Vagina (tissue), 2 donors: Measurements from ENCODE around the gene TRABD2B. TPM values are rescaled to one million over a fixed set of nuclear protein-coding genes. Genes with fewer than 3 reads are reported as not detected.

Experiments
- DNase-seq, 2 donors: peaks; one replicate each; pipeline ENCODE4 v3.0.0-alpha.2; 2017; ENCODE audit errors: extremely low spot score in 2 of 2
- H3K27ac ChIP-seq: fragments of 200-600 bp; sonication (generic); one replicate; pipeline ENCODE4 v1.5.1; 2019
- H3K27me3 ChIP-seq: fragments of 200-600 bp; sonication (generic); one replicate; pipeline ENCODE4 v1.5.1; 2019
- H3K36me3 ChIP-seq, 2 donors: fragments of 200-600 bp; sonication (generic); one replicate each; pipeline ENCODE4 v1.5.1; 2017 to 2019
- H3K4me1 ChIP-seq: fragments of 200-600 bp; sonication (generic); one replicate; pipeline ENCODE4 v1.5.1; 2019
- H3K4me3 ChIP-seq, 2 donors: fragments of 200-600 bp; sonication (generic); 1 replicate in 1 of 2; 2 replicates in 1 of 2; pipeline ENCODE4 v1.5.1; 2016 to 2019
- H3K9me3 ChIP-seq: fragments of 200-600 bp; sonication (generic); one replicate; pipeline ENCODE4 v1.5.1; 2019
- POLR2A ChIP-seq, 2 donors: fragments of 450-650 bp; IDR thresholded peaks; one replicate each; pipeline ENCODE4 v1.6.1; 2017; ENCODE audit warnings: antibody characterized with exemption in 2 of 2, mild to moderate bottlenecking in 2 of 2, moderate library complexity in 2 of 2
- POLR2AphosphoS5 ChIP-seq, 2 donors: sonication (generic); formaldehyde crosslinking; IDR thresholded peaks; one replicate each; pipeline ENCODE4 v1.9.0; 2017; ENCODE audit warnings: antibody characterized with exemption in 2 of 2, mild to moderate bottlenecking in 2 of 2, low read depth in 1 of 2; ENCODE audit not compliant: insufficient read depth in 1 of 2
- intact Hi-C: fragments of 100-400 bp; cut with DNase I; formaldehyde crosslinking; loops from one replicate; pipeline ENCODE4 v1.15.1; 2023
- total RNA-seq: library from RNA; depleted of rRNA; stranded (reverse); fragments of >200 nt; gene quantifications from one replicate; pipeline ENCODE4 v1.2.3, GENCODE V29; 2016
- TF ChIP-seq, protein P1 (sequence below), 3 experiments: fragments of 450-650 bp in 2 of 3; fragments of 200-600 bp in 1 of 3; sonication (generic) in 1 of 3; IDR thresholded peaks; one replicate each; pipeline ENCODE4 v1.5.1; 2017 to 2019; ENCODE audit warnings: antibody characterized with exemption in 3 of 3, mild to moderate bottlenecking in 2 of 3, moderate library complexity in 2 of 3

Gene TRABD2B
- total RNA-seq, 1 donor from 2014 or later = 5.6 TPM

DNA sequence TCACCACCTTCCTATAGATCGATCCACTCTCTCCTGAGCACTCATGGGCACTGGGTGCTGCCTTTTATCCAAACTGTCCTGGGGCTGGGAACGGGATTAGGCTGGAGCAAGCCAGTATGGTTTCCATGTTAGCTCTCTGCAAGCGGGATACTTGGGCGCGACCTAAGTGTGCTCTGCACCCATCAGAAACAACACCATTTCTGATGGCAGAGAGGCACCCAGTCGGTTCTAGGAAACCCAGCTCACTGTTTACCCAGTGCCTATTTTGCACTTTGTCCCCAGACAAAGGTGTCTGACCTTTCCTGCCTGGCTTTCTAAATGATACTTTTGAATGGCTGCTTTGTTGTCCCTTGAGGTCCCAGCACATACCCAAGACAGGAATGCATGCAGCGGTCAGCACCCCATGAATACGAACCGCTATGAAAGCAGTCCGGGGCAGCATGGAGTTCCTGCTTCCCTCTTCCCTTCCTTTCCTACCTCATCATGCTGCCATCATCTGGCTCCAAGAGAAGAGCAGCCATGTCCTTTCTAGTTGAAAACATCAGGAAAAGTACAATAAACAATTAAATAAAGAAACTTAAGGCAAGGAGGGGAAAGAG, 83.9 kb downstream of the TRABD2B start:
- Histone ChIP-seq H3K27ac (no peak overlapping the region), H3K27me3 (no peaks in the 10 kb centered on the region), H3K9me3 (no peaks in the 10 kb centered on the region), H3K4me3 (no peak overlapping the region), H3K4me1 (peaks cover 34% of the 10 kb centered on the region), H3K36me3 (no peaks in the 10 kb centered on the region)
- TF ChIP-seq POLR2A (IDR thresholded peaks at IDR 0.05) (no peak), POLR2AphosphoS5 (IDR thresholded peaks at IDR 0.05; ENCODE audit: insufficient read depth in 1 of 2, low read depth in 1 of 2) (no peak)
- TF ChIP-seq, protein P1, sequence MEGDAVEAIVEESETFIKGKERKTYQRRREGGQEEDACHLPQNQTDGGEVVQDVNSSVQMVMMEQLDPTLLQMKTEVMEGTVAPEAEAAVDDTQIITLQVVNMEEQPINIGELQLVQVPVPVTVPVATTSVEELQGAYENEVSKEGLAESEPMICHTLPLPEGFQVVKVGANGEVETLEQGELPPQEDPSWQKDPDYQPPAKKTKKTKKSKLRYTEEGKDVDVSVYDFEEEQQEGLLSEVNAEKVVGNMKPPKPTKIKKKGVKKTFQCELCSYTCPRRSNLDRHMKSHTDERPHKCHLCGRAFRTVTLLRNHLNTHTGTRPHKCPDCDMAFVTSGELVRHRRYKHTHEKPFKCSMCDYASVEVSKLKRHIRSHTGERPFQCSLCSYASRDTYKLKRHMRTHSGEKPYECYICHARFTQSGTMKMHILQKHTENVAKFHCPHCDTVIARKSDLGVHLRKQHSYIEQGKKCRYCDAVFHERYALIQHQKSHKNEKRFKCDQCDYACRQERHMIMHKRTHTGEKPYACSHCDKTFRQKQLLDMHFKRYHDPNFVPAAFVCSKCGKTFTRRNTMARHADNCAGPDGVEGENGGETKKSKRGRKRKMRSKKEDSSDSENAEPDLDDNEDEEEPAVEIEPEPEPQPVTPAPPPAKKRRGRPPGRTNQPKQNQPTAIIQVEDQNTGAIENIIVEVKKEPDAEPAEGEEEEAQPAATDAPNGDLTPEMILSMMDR (IDR thresholded peaks at IDR 0.05) = no peak
- intact Hi-C loops = no loop called here
- no peak for DNase-seq

DNA sequence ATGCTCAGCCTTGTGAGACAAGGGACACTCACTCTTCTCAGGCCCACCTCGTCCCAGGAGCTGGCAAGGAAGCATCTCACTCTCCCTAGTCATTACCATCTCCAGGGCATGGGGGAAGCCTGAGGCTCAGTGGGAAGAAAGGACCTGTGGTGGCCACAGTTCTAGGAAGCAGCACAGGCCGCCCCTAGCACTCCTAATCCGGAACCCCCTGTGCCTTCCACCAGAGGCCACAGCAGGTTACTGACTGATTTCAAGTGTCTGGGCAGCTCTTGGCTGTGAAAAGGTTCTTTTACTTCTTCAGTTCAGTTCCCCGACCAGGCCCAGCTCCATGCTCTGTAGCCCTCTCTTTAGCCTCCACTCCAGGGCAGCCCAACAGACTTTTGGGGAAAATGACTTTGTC, 84.4 kb downstream of the TRABD2B start:
- H3K4me3 ChIP-seq = no peak overlapping the region
- no peak overlapping the region for H3K27ac ChIP-seq
- H3K4me1 ChIP-seq = peaks cover 28% of the 10 kb centered on the region
- intact Hi-C loops = no loop called here
- no peak for DNase-seq
- no peaks in the 10 kb centered on the region for H3K36me3 ChIP-seq
- TF ChIP-seq, protein P1 (IDR thresholded peaks at IDR 0.05) = no peak
- TF ChIP-seq POLR2AphosphoS5 (IDR thresholded peaks at IDR 0.05; ENCODE audit: insufficient read depth in 1 of 2, low read depth in 1 of 2) (no peak), POLR2A (IDR thresholded peaks at IDR 0.05) (no peak)
- H3K9me3 ChIP-seq = no peaks in the 10 kb centered on the region
- no peaks in the 10 kb centered on the region for H3K27me3 ChIP-seq

DNA sequence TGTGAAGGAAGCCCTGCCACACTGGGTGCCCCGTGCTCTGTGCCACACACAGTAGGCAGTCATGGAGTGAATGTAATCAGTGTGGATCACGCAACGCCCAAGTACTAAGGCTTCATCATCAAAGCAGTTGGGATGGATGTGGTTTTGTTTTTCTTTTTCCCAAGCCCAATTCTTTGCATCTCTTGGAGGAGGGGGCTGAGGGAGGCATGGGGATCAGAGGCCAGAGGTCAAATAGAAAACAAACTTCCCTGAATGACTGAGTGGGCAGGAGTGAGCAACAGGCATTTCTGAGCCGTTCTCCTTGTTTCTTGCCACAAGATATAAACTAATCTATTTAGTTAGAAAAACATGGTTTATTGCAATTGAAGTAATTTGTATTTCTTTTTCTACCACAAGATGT, 85.3 kb downstream of the TRABD2B start:
- no peaks in the 10 kb centered on the region for H3K27me3 ChIP-seq
- no peak overlapping the region for H3K27ac ChIP-seq
- intact Hi-C loops = no loop called here
- no peaks in the 10 kb centered on the region for H3K36me3 ChIP-seq
- no peak overlapping the region for H3K4me3 ChIP-seq
- no peak for TF ChIP-seq POLR2AphosphoS5 (IDR thresholded peaks at IDR 0.05; ENCODE audit: insufficient read depth in 1 of 2, low read depth in 1 of 2)
- no peak for TF ChIP-seq POLR2A (IDR thresholded peaks at IDR 0.05)
- TF ChIP-seq, protein P1 (IDR thresholded peaks at IDR 0.05) = no peak
- no peak for DNase-seq
- H3K9me3 ChIP-seq = no peaks in the 10 kb centered on the region
- peaks cover 19% of the 10 kb centered on the region for H3K4me1 ChIP-seq

DNA sequence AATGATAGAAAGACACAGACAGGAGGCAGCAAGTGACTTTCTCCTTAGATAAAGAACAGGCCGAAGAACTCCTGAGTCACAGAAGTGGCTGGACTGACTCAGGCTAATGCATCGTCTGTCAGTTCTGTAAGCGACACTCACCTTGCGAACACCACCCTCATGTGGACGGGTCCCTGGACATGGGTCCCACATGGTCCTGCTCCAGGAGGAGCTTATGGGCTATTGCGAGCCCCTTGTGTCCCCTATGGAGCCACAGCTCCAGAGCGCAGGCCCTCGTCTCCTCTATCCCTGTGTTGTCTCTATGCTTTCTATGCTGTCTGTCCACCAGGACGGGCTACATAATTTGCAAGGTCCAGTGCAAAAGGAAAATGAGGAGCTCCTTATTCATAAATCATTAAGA, 85.8 kb downstream of the TRABD2B start:
- DNase-seq = no peak
- TF ChIP-seq, protein P1 (IDR thresholded peaks at IDR 0.05) = no peak
- no peak for TF ChIP-seq POLR2AphosphoS5 (IDR thresholded peaks at IDR 0.05; ENCODE audit: insufficient read depth in 1 of 2, low read depth in 1 of 2)
- TF ChIP-seq POLR2A (IDR thresholded peaks at IDR 0.05) = no peak
- Histone ChIP-seq H3K4me3 (no peak overlapping the region), H3K9me3 (no peaks in the 10 kb centered on the region), H3K27me3 (no peaks in the 10 kb centered on the region), H3K36me3 (no peaks in the 10 kb centered on the region), H3K4me1 (peaks cover 15% of the 10 kb centered on the region), H3K27ac (no peak overlapping the region)
- intact Hi-C loops = no loop called here

DNA sequence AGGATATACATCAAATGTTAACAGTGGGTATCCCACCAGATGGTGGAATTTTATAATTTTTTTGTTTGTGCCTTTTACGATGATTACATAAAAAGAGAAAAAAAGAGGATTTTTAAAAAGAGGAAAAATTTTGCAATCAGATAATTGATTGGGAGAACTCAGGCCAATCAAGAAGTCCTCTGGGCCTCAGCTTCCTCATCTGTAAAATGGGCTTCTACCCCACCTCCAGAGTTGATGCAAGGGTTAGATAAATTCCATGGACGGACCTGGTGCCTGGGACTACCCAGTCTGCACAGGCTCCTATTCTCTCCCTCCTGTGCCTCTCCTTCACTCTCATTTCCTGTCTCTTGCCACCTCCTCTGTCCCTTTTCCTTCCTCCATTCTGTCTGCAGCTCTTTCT, 88.9 kb downstream of the TRABD2B start:
- H3K4me3 ChIP-seq = no peak overlapping the region
- intact Hi-C loops = no loop called here
- no peak for TF ChIP-seq POLR2AphosphoS5 (IDR thresholded peaks at IDR 0.05; ENCODE audit: insufficient read depth in 1 of 2, low read depth in 1 of 2)
- no peak for TF ChIP-seq POLR2A (IDR thresholded peaks at IDR 0.05)
- TF ChIP-seq, protein P1 (IDR thresholded peaks at IDR 0.05) = no peak
- DNase-seq = no peak
- H3K4me1 ChIP-seq = no peaks in the 10 kb centered on the region
- no peaks in the 10 kb centered on the region for H3K36me3 ChIP-seq
- H3K27ac ChIP-seq = no peak overlapping the region
- no peaks in the 10 kb centered on the region for H3K9me3 ChIP-seq
- no peaks in the 10 kb centered on the region for H3K27me3 ChIP-seq
